Sciatic nerve (tissue), 2 donors: ENCODE measurements around the gene KCNK6. TPM values are rescaled to one million over a fixed set of nuclear protein-coding genes. Genes with fewer than 3 reads are reported as not detected.
"Not testable (repeated sequence)": the region's sequence is repeated elsewhere in the genome, so short reads cannot be mapped to it uniquely, and the experiment has no call there.

Experiments used
- ATAC-seq: fragments of 200-7000 bp; cut with Tn5 transposase; one replicate; pipeline ENCODE4 v1.9.1; 2020; ENCODE audit warnings: mild to moderate bottlenecking, moderate library complexity
- DNase-seq: peaks from one replicate; pipeline ENCODE4 v3.0.0-alpha.2; 2020; ENCODE audit warnings: low spot score
- intact Hi-C: fragments of 100-400 bp; cut with DNase I; formaldehyde crosslinking; loops from one replicate; pipeline ENCODE4 v1.14.2; 2022
- total RNA-seq: library from RNA; stranded (reverse); fragmentation: NEBNext Ultra II Directional; extraction: Animal tissue kit (Norgen Biotek cat#: 25700); gene quantifications from one replicate; pipeline ENCODE4 v1.2.1, GENCODE V29; 2021
- donor health status: DM: no; HTN: no; CAD: no.
- donor health status: DM: no; HTN: no; CAD: no.

Gene KCNK6
- total RNA-seq, 1 donor from 2014 or later: 4.1 TPM

- intact Hi-C loops: no loop called here
- DNase-seq: no peak
- ATAC-seq: no peak
These were observed 2.5 kb upstream of the KCNK6 start for GRCh38 chr19:38317104-38317612.

- DNase-seq: no peak
- no peak for ATAC-seq
- intact Hi-C loops: no loop called here
These were observed 985 bp upstream of the KCNK6 start for GRCh38 chr19:38318660-38319059.

- intact Hi-C loops: no loop called here
- ATAC-seq (no peak), DNase-seq (no peak)
These were observed 1.3 kb downstream of the KCNK6 start for GRCh38 chr19:38320969-38321339.

- DNase-seq (no peak), ATAC-seq (peak; percentile 28)
- intact Hi-C loops: no loop called here
These were observed 2.1 kb downstream of the KCNK6 start for GRCh38 chr19:38321646-38322196.

- no peak for DNase-seq
- no peak for ATAC-seq
- intact Hi-C loops: no loop called here
These were observed 3.6 kb downstream of the KCNK6 start for GRCh38 chr19:38323291-38323690.

GRCh38 chr19:38324431-38324830 is 4.8 kb downstream of the KCNK6 start:
- intact Hi-C loops: no loop called here
- ATAC-seq (no peak), DNase-seq (no peak)

GRCh38 chr19:38326591-38326990 is 6.9 kb downstream of the KCNK6 start:
- intact Hi-C loops: no loop called here
- DNase-seq: no peak
- ATAC-seq: no peak

- ATAC-seq: no peak
- DNase-seq: no peak
- intact Hi-C loops: loop anchor here (5.0 kb wide), 1 partner anchor 427 kb away; no protein-coding TSS in a partner anchor
These were observed 10.0 kb downstream of the KCNK6 start for GRCh38 chr19:38329651-38330050.

GRCh38 chr19:38331728-38332127 is 12.1 kb downstream of the KCNK6 start:
- DNase-seq (no peak), ATAC-seq (no peak)
- intact Hi-C loops: loop anchor here (5.0 kb wide), 1 partner anchor 429 kb away; no protein-coding TSS in a partner anchor

GRCh38 chr19:38333245-38333644 is 13.6 kb downstream of the KCNK6 start:
- DNase-seq: no peak
- no peak for ATAC-seq
- intact Hi-C loops: loop anchor here (5.0 kb wide), 1 partner anchor 431 kb away; no protein-coding TSS in a partner anchor

GRCh38 chr19:38335949-38336637 is 16.4 kb downstream of the KCNK6 start:
- ATAC-seq (peak; percentile 95), DNase-seq (peak; percentile 97)
- intact Hi-C loops: loop anchor here (2.0 kb wide), 1 partner anchor 91 kb away; no protein-coding TSS in a partner anchor

GRCh38 chr19:38336638-38337359 is 17.2 kb downstream of the KCNK6 start:
- ATAC-seq: peak; percentile 87
- peak; percentile 98 for DNase-seq
- intact Hi-C loops: no loop called here

- intact Hi-C loops: no loop called here
- DNase-seq (no peak), ATAC-seq (no peak)
These were observed 17.7 kb downstream of the KCNK6 start for GRCh38 chr19:38337360-38337653.

GRCh38 chr19:38339011-38339410 is 19.4 kb downstream of the KCNK6 start:
- DNase-seq, ATAC-seq, intact Hi-C loops: not testable (repeated sequence)

- intact Hi-C loops: no loop called here
- DNase-seq (no peak), ATAC-seq (no peak)
These were observed 21.3 kb downstream of the KCNK6 start for GRCh38 chr19:38340927-38341326.

GRCh38 chr19:38346837-38347236 is 27.2 kb downstream of the KCNK6 start:
- ATAC-seq (no peak), DNase-seq (no peak)
- intact Hi-C loops: no loop called here

- no peak for ATAC-seq
These were observed 31.2 kb downstream of the KCNK6 start for GRCh38 chr19:38350883-38351282.

GRCh38 chr19:38351865-38352395 is 32.3 kb downstream of the KCNK6 start:
- DNase-seq: no peak
- peak; percentile 10 for ATAC-seq
- intact Hi-C loops: no loop called here

More at GRCh38 chr19:38350883-38351282, 31.2 kb downstream of the KCNK6 start:
- intact Hi-C loops: no loop called here
- DNase-seq: no peak

GRCh38 chr19:38352611-38353010 is 33.0 kb downstream of the KCNK6 start:
- DNase-seq: no peak
- intact Hi-C loops: no loop called here
- ATAC-seq: no peak
